GM23338 (cell line): Measurements from ENCODE around the gene MC4R. TPM values are rescaled to one million over a fixed set of nuclear protein-coding genes. Genes with fewer than 3 reads are reported as not detected.

Experiments used
- ATAC-seq: fragments of 200-7000 bp; cut with Tn5 transposase; 3 replicates; pipeline ENCODE4 v1.9.1; 2020
- DNase-seq: peaks from one replicate; pipeline ENCODE4 v3.0.0-alpha.2; 2015; ENCODE audit warnings: low spot score
- H2AFZ ChIP-seq: fragments of 200-600 bp; sonication (generic); 2 replicates; pipeline ENCODE4 v1.8.0; 2016; ENCODE audit warnings: antibody characterized with exemption, mild to moderate bottlenecking, moderate library complexity
- H3F3A ChIP-seq: fragments of 200-600 bp; sonication (generic); replicated peaks from 2 replicates; pipeline ENCODE4 v1.8.0; 2017; ENCODE audit warnings: antibody characterized with exemption, mixed run types, low read depth
- H3K27ac ChIP-seq: fragments of 200-600 bp; sonication (generic); 2 replicates; pipeline ENCODE4 v1.6.1; 2016; ENCODE audit warnings: low read depth
- H3K27me3 ChIP-seq: fragments of 200-600 bp; sonication (generic); 2 replicates; pipeline ENCODE4 v1.8.0; 2016; ENCODE audit warnings: mild to moderate bottlenecking, mixed run types, moderate library complexity; ENCODE audit not compliant: insufficient read depth
- H3K36me3 ChIP-seq: fragments of 200-600 bp; sonication (generic); 2 replicates; pipeline ENCODE4 v1.8.0; 2016; ENCODE audit warnings: mild to moderate bottlenecking; ENCODE audit not compliant: insufficient read depth
- H3K4me1 ChIP-seq: fragments of 200-600 bp; sonication (generic); 2 replicates; pipeline ENCODE4 v1.8.0; 2016; ENCODE audit warnings: mild to moderate bottlenecking, moderate library complexity; ENCODE audit not compliant: insufficient read depth
- H3K4me2 ChIP-seq: fragments of 200-600 bp; sonication (generic); 2 replicates; pipeline ENCODE4 v1.7.1; 2017; ENCODE audit warnings: mixed run types
- H3K4me3 ChIP-seq: fragments of 200-600 bp; sonication (generic); 2 replicates; pipeline ENCODE4 v1.6.1; 2016; ENCODE audit warnings: mixed run types
- H3K79me2 ChIP-seq: fragments of 200-600 bp; sonication (generic); replicated peaks from 2 replicates; pipeline ENCODE4 v1.8.0; 2017; ENCODE audit warnings: mild to moderate bottlenecking; ENCODE audit not compliant: insufficient read depth
- H3K9me2 ChIP-seq: fragments of 200-600 bp; sonication (generic); 2 replicates; pipeline ENCODE4 v1.8.0; 2017; ENCODE audit not compliant: insufficient read depth
- H4K20me1 ChIP-seq: fragments of 200-600 bp; sonication (generic); replicated peaks from 2 replicates; pipeline ENCODE4 v1.8.0; 2017; ENCODE audit warnings: mild to moderate bottlenecking; ENCODE audit not compliant: insufficient read depth
- H3K27ac Mint-ChIP-seq: 2 replicates; pipeline ENCODE4 v1.8.0; 2020; ENCODE audit warnings: inconsistent platforms, mild to moderate bottlenecking, moderate library complexity, mixed read lengths
- H3K27me3 Mint-ChIP-seq: 3 replicates; pipeline ENCODE4 v1.8.0; 2022; ENCODE audit warnings: low read depth, mild to moderate bottlenecking, moderate library complexity, mixed read lengths, inconsistent platforms; ENCODE audit not compliant: insufficient read depth, poor library complexity
- H3K36me3 Mint-ChIP-seq: 3 replicates; pipeline ENCODE4 v1.8.0; 2021; ENCODE audit warnings: low read depth, mild to moderate bottlenecking, inconsistent platforms, moderate library complexity, mixed read lengths
- H3K4me1 Mint-ChIP-seq: 3 replicates; pipeline ENCODE4 v1.8.0; 2020; ENCODE audit warnings: mild to moderate bottlenecking, inconsistent platforms, mixed read lengths
- H3K4me3 Mint-ChIP-seq: 3 replicates; pipeline ENCODE4 v1.8.0; 2021; ENCODE audit warnings: moderate library complexity, mild to moderate bottlenecking, inconsistent platforms, mixed read lengths
- H3K9me3 Mint-ChIP-seq: 3 replicates; pipeline ENCODE4 v1.8.0; 2020; ENCODE audit warnings: moderate library complexity, mild to moderate bottlenecking, inconsistent platforms, mixed read lengths
- EZH2 ChIP-seq: fragments of 200-600 bp; sonication (generic); IDR thresholded peaks from one replicate; pipeline ENCODE4 v1.8.0; 2017; ENCODE audit warnings: antibody characterized with exemption, mild to moderate bottlenecking, low read depth; ENCODE audit not compliant: unreplicated experiment
- EZH2phosphoT487 ChIP-seq: fragments of 200-600 bp; sonication (generic); IDR thresholded peaks from one replicate; pipeline ENCODE4 v1.8.1; 2018; ENCODE audit warnings: antibody characterized with exemption; ENCODE audit not compliant: unreplicated experiment
- JUNB ChIP-seq: IDR thresholded peaks from one replicate; pipeline ENCODE4 v1.6.1; 2016; ENCODE audit warnings: antibody characterized with exemption; ENCODE audit not compliant: unreplicated experiment
- NANOG ChIP-seq: IDR thresholded peaks from 2 replicates; pipeline ENCODE4 v1.6.1; 2016; ENCODE audit warnings: antibody characterized with exemption, borderline replicate concordance
- POLR2AphosphoS5 ChIP-seq: IDR thresholded peaks from 2 replicates; pipeline ENCODE4 v1.6.1; 2016; ENCODE audit warnings: antibody characterized with exemption, low read depth
- STAT1 ChIP-seq: IDR thresholded peaks from one replicate; pipeline ENCODE4 v1.6.1; 2016; ENCODE audit warnings: antibody characterized with exemption; ENCODE audit not compliant: unreplicated experiment
- ZNF114 ChIP-seq: fragments of 250-450 bp; sonication (Bioruptor Pico); IDR thresholded peaks from 2 replicates; pipeline ENCODE4 v1.5.0; 2020; ENCODE audit warnings: mild to moderate bottlenecking, moderate library complexity
- ZNF462 ChIP-seq: fragments of 250-450 bp; sonication (Bioruptor Pico); IDR thresholded peaks from 2 replicates; pipeline ENCODE4 v1.5.0; 2020; ENCODE audit warnings: mild to moderate bottlenecking, moderate library complexity
- polyA plus RNA-seq: library from polyadenylated mRNA; unstranded; fragments of >200 nt; fragmentation: Nextera tagmentation; extraction: Ambion mirVana; gene quantifications from 2 replicates; pipeline ENCODE4 v1.2.1, GENCODE V29; 2016
- total RNA-seq: library from RNA; depleted of rRNA; stranded (reverse); fragments of >200 nt; shearing (Covaris generic); gene quantifications from 2 replicates; pipeline ENCODE4 v1.2.3, GENCODE V29; 2014
- TF ChIP-seq, protein P1 (sequence below), 2 experiments: fragments of 200-600 bp in 1 of 2; sonication (generic) in 1 of 2; conservative IDR thresholded peaks; 2 replicates each; pipeline versions ENCODE4 v1.5.1 to v1.6.1; 2016 to 2017; ENCODE audit warnings: antibody characterized with exemption in 2 of 2, low read depth in 2 of 2, mild to moderate bottlenecking in 2 of 2, moderate library complexity in 1 of 2
- TF ChIP-seq, protein P2 (sequence below): IDR thresholded peaks from 2 replicates; pipeline ENCODE4 v1.6.1; 2016; ENCODE audit warnings: antibody characterized with exemption

MC4R gene
- total and polyA plus RNA-seq, 2 experiments from 2014 or later = not detected

- TF ChIP-seq ZNF462 (CRISPR knock-in tag) (no peak), JUNB (no peak), EZH2 (no peak), ZNF114 (CRISPR knock-in tag) (no peak), STAT1 (no peak), NANOG (no peak)
- TF ChIP-seq, protein P1, sequence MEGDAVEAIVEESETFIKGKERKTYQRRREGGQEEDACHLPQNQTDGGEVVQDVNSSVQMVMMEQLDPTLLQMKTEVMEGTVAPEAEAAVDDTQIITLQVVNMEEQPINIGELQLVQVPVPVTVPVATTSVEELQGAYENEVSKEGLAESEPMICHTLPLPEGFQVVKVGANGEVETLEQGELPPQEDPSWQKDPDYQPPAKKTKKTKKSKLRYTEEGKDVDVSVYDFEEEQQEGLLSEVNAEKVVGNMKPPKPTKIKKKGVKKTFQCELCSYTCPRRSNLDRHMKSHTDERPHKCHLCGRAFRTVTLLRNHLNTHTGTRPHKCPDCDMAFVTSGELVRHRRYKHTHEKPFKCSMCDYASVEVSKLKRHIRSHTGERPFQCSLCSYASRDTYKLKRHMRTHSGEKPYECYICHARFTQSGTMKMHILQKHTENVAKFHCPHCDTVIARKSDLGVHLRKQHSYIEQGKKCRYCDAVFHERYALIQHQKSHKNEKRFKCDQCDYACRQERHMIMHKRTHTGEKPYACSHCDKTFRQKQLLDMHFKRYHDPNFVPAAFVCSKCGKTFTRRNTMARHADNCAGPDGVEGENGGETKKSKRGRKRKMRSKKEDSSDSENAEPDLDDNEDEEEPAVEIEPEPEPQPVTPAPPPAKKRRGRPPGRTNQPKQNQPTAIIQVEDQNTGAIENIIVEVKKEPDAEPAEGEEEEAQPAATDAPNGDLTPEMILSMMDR (conservative IDR thresholded peaks at IDR 0.05; ENCODE audit: low read depth in 2 of 2) = no peak
These were observed 21.6 kb downstream of the MC4R start (continued) for GRCh38 chr18:60350941-60351340.

DNA sequence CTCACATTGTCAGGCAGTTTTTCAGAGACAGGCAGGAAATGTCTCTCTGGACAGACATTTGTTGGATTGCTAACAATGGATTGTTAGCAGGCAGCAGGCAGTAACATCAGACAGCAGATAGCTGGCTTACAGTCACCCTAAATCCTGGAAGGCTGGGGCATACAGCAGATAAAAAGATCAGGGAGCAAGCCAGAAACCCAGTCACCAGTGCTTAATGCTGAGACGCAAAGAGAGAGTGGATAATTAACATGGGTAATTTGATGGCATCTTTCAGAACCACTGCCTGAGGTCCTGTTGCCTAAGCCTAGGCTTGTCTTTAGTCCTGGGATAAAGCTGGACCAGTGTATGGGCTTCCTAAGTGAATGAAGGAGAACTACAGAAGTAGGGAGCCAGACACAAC, 22.4 kb downstream of the MC4R start:
- no peaks in the 10 kb centered on the region for H3K36me3 ChIP-seq
- H3K4me1 Mint-ChIP-seq = peaks cover 4% of the 10 kb centered on the region; the same call in 2 of the 3 replicates
- no peaks in the 10 kb centered on the region; the same call in 2 of the 3 replicates for H3K9me3 Mint-ChIP-seq
- no peaks in the 10 kb centered on the region for H3K4me1 ChIP-seq
- no peak overlapping the region for H3K4me3 ChIP-seq
- H4K20me1 ChIP-seq = no peaks in the 10 kb centered on the region
- H3K4me2 ChIP-seq = no peak overlapping the region
- ATAC-seq (no peak), DNase-seq (no peak)
- no peaks in the 10 kb centered on the region for H3K27me3 ChIP-seq
- H3K9me2 ChIP-seq = no peaks in the 10 kb centered on the region
- no peak overlapping the region for H3K4me3 Mint-ChIP-seq
- H3K27ac Mint-ChIP-seq = no peak overlapping the region
- H3K27me3 Mint-ChIP-seq = peaks cover 3% of the 10 kb centered on the region
- no peaks in the 10 kb centered on the region for H3K36me3 Mint-ChIP-seq
- no peaks in the 10 kb centered on the region for H3F3A ChIP-seq
- H3K27ac ChIP-seq = no peak overlapping the region
- H2AFZ ChIP-seq = no peak overlapping the region
- no peaks in the 10 kb centered on the region for H3K79me2 ChIP-seq
- TF ChIP-seq POLR2AphosphoS5 (no peak), STAT1 (no peak), JUNB (no peak), EZH2 (no peak), NANOG (no peak), EZH2phosphoT487 (no peak)
- TF ChIP-seq, protein P2, sequence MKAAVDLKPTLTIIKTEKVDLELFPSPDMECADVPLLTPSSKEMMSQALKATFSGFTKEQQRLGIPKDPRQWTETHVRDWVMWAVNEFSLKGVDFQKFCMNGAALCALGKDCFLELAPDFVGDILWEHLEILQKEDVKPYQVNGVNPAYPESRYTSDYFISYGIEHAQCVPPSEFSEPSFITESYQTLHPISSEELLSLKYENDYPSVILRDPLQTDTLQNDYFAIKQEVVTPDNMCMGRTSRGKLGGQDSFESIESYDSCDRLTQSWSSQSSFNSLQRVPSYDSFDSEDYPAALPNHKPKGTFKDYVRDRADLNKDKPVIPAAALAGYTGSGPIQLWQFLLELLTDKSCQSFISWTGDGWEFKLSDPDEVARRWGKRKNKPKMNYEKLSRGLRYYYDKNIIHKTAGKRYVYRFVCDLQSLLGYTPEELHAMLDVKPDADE = no peak
- TF ChIP-seq, protein P1 (conservative IDR thresholded peaks at IDR 0.05; ENCODE audit: low read depth in 2 of 2) = no peak
